GM19324 (cell line): ENCODE data around the gene CYP4F11.
"Not testable (repeated sequence)": the region's sequence is repeated elsewhere in the genome, so short reads cannot be mapped to it uniquely, and the experiment has no call there.

Experiments used
- ATAC-seq: cut with Tn5 transposase; IDR thresholded peaks from one replicate; pipeline ENCODE4 v1.9.1; 2021; ENCODE audit warnings: mild to moderate bottlenecking, moderate library complexity; ENCODE audit not compliant: unreplicated experiment, low FRiP score

Gene CYP4F11

DNA sequence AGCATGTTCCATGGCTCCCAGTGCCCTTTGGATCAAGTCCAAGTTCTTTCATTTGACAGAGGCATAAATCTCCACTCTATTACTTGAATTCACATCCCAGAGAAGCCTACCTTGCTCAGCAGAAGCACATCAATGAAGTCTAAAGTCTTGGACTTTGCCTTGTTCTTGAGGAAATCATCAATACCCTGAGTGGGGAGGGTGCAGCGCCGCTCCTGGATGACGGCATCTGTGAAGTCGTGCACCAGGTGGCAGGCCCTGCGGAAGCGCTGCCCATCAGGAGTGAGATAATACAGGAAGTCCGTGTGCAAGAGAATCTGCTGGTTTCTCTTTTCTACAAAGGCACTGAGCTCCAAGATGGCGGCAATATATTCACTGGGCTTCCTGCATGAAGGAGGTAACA lies 10.6 kb downstream of the CYP4F11 start:
- no peak for ATAC-seq

DNA sequence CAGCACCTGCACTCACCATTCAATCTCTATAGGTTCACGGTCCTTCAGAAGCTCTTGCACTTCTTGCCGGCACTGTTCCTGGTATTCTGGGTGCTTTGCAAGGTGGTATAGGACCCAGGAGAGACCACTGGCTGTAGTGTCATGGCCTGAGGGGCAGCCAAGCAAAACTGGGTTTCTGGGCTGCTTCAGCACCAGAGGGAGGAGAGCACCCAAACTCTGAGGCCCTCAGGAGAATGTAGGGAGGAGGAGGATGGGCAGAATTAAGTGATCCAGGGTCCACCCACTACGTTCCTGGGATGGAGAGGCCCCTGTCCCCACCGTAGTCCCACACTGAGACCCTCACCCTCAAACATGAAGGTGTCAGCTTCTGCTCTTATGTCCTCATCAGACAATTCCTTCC lies 12.3 kb downstream of the CYP4F11 start:
- no peak for ATAC-seq

- ATAC-seq = no peak
These were observed 15.1 kb downstream of the CYP4F11 start for GRCh38 chr19:15919243-15919642.

- no peak for ATAC-seq
These were observed 19.2 kb downstream of the CYP4F11 start for GRCh38 chr19:15915109-15915508.

DNA sequence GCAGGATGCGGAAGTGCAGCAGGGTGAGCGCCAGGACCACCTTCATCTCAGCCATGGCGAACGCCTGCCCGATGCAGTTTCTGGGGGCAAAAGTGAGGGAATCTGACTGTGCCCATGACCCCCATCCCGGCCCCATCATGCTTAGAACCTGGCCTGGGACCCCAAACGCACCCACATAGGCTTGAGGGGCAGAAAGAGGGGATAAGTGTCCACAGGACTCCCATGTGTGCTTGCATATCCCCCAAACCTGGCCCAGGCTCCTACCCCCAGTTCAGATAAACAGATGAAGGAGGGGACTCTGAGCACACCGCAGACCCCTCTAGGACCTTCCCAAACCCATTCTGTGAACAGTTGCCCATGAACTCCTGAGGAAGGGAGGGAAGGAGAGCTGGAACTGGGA lies 20.5 kb downstream of the CYP4F11 start:
- ATAC-seq = no peak

GRCh38 chr19:15913384-15913783 lies 20.9 kb downstream of the CYP4F11 start:
- ATAC-seq = no peak

DNA sequence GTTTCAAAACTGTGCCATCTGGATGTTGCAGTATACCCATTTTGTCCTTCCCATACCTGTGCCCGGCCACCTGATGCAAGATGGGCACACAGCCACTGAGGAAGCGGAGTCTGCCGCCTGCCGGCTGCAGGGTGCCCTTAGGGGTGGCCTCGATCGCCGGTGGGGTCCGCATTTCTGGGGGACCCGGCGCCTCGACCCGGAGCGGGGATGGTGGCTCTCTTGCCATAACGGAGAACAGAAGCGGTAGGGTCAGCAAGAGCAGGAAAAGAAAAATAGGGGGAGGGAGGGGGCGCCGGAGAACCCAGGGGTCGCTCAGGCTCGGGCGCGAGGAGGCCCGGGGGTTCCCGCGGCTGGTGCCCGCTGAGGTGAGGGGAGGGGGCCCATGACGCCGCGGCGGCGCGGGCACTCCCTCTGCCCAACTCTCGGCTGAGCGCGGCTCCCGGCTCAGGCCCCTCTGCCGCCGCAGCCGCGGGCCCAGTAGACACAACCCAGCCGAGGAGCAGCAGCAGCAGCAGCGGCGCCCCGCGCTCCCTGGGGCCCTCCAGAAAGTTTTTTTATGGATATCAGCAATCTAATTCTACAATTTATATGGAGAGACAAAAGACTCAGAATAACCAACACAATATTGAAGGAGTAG lies 22.6 kb downstream of the CYP4F11 start:
- no peak for ATAC-seq

- ATAC-seq = no peak
These were observed 29.3 kb downstream of the CYP4F11 start for GRCh38 chr19:15905026-15905425.

DNA sequence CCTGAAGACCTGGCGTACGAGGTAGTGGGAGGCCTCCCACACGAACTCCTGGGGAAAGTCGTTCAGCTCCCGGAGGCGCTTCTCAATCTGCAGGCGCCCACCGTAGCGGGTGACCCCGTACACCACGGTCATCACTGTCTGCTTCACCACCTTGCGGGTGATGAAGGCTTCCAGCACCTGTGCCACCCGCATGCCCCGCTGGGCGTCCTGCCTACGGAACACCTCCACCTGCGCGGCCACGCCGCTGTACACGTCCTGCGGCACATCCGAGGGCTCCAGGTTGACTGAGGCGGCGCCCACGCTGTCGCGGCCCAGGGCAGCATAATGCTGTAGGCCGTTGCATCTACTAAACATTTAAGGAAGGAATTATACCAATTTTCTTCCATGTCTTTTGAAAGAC lies 31.4 kb downstream of the CYP4F11 start:
- not testable (repeated sequence) for ATAC-seq

GRCh38 chr19:15902254-15902653 lies 32.1 kb downstream of the CYP4F11 start:
- ATAC-seq = no peak

DNA sequence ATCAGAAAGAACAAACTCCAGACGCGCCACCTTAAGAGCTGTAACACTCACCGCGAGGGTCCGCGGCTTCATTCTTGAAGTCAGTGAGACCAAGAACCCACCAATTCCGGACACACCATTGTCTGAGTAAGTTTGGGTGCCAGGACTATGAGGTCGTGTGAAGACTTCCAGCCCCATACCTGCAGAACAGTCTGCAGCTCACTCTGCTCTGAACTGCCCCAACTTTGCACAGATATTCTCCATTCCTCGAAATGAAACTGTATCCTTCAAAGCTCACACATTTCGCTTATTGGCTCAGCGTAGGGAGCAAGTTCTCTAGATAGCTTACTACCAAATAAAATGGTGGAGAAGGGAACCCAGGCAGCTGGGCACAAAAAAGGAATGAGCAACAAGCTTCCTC lies 33.8 kb downstream of the CYP4F11 start:
- ATAC-seq = no peak

GRCh38 chr19:15900032-15900431 lies 34.3 kb downstream of the CYP4F11 start:
- not testable (repeated sequence) for ATAC-seq

- ATAC-seq = not testable (repeated sequence)
These were observed 34.8 kb downstream of the CYP4F11 start for GRCh38 chr19:15899561-15899960.

DNA sequence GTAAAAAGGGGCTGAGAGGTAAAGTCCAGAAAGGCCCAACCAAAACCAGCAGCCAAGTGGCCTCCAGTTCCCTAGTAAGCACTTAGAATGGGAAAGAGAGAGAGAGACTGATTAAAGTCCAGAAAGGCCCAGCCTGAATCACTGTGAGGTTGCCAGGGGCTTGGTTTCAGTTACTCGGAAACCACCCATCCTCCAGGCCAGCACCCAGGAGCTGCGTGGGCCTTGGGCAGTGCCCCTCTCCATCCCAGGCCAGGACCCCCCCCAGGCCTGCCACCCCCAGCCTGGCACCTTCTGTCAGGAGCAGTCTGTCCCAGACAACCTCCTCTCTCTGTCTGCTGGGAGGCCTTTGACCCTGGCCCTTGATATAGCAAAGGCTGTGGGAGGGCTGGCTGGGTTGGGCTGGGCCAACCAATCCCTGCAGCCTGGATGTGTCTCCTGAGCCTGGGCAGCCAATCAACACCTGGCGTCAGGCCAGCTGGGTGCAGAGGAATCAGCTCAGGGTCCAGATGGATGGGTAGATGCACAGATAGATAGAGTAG lies 36.5 kb downstream of the CYP4F11 start, which contains the start of gene CYP4F2:
CYP4F2 (minus strand) TSS at position 337 of the 539 bp plus-strand sequence. CDS start 463 bp downstream, outside the sequence.
- no peak for ATAC-seq

DNA sequence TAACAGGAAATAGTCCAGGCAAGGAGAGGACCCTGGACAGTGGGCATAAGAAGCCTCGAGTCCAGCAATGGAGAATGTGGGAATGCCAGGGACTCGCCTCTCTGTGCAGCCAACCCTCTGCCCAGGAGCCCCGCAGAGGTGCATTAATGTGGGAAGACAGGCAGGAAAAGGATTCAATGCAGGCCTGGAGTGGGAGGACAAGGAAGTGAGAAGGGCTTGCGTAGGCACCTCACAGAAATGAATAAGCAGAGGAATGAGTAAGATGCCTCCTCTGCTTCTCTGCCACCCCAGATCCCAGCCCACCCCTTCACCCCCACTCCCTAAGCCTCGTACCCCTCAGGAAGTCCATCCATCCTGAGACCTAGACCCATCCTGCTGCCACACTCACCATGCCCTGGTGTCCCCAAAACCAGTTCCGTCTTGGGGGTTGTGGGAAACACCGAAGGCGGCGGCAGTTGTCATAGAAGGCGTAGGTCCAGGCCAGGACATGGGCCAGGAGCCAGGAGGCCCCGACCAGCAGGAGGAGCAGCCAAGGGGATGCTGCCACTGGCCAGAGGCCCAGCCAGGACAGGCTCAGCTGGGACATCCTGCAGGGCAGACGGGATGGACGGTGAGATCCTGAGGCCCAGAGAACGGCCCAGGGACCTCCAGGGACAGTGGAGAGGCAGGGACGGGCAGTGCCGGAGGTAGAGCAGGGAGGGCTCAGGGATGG lies 37.1 kb downstream of the CYP4F11 start:
- no peak for ATAC-seq

DNA sequence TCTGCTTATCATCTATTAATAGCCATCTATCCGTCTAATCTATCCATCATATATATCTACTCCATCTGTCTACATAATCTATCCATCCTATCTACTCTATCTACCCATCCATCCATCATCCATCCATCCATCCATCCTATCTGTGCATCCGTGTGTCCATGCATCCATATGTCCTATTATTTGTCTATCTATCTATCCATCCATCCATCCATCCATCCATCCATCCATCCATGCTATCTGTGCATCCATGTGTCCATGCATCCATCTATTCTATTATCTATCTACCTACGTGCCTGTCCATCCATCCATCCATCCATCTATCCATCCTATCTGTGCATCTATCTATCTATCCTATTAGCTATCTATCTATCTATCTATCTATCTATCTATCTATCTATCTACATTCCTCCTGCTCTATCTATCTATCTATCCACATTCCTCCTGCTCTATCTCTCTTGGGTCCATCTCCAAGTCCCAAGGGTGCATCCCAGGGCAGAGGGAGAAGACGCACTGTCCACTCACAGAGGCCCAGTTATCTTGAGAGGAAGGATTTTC lies 38.4 kb downstream of the CYP4F11 start:
- no peak for ATAC-seq

DNA sequence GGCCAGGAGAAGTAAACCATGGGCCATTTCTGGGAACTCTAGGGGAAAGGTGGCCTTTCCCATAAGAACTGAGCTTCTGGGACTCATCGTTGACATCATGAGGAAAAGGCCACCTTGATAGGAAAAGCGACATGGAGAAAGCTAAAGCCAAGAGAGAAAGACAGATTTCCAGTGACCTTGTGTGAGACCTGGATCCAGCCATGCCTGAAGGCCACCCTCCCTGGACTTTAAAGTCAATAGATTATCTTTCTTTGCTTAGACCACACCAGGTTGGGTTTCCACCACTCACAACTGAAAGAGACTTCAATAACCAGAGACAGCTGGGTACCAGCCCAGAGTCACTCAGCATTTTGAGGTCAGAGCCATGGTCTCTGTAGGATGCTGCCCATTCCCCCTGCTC lies 40.0 kb downstream of the CYP4F11 start:
- ATAC-seq = no peak

DNA sequence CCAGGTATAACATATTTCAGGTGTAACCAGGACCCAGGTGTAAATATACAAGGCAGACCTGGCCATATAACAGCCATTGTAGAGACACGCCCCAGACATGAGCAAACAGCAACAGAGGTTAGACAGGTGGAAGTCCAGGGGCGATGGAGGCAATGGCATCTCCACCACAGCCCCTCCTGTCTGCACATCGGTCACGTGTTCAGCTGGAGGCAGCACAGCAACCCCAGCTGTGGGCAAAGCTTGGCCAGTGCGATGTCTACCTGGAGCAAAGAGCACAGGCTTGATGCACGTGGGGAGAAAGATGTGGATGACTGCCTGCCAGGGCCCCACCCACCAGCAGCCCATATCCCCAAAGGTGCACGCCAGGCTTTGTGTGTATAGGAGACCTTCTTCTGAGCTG lies 40.9 kb downstream of the CYP4F11 start:
- no peak for ATAC-seq

DNA sequence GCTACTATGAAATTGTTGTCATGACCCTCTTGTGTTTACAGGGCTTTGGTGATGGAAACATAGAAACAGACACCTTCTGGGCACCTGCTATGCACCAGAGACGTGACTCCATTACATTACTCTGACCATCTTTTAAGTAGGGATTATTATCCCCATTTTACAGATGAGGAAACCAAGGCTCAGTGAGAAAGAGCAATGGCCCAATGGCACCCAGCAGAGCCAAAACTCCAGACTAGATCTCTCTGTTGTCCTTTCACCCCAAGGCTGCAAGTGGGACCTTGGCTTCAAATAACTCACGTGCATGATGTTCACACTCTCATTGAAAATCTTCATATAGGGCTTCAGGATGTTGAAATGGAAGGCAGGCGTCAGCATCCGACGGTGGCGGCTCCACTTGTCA lies 42.3 kb downstream of the CYP4F11 start:
- no peak for ATAC-seq

DNA sequence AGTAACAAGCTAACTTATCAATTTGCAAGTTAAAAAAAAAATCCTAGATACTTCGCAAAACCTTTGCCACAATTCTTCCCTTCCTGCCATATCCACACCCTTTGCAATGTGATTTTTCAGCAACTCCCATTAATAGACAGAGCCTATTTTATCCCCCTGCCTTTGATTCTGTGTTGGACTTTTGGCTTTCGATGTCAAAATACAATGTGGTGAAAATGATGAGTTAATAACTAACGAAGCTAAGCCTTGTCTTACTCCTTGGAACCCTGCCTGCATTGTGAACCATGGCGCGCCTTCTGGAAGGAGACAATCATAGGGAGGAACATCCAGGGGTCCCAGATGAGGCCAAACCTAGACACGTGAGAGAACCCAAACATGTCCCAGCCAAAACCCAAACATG lies 42.9 kb downstream of the CYP4F11 start:
- no peak for ATAC-seq

DNA sequence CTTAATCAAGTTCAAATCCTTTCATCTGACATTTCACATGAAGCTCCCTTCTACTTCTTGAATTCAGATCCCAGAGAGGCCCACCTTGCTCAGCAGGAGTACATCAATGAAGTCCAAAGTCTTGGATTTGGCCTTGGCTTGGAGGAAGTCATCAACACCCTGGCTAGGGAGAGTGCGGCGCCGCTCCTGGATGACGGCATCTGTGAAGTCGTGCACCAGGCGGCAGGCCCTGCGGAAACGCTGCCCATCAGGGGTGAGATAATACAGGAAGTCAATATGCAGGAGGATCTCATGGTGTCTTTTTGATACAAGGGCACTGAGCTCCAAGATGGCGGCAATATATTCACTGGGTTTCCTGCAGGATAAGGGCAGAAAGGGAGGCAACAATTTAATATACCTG lies 45.0 kb downstream of the CYP4F11 start:
- not testable (repeated sequence) for ATAC-seq

- no peak for ATAC-seq
These were observed 48.4 kb downstream of the CYP4F11 start for GRCh38 chr19:15885919-15886318.
